K562 (cell line): ENCODE measurements around the gene VPREB1. TPM values are rescaled to one million over a fixed set of nuclear protein-coding genes. Genes with fewer than 3 reads are reported as not detected.
"Not testable (repeated sequence)": the region's sequence is repeated elsewhere in the genome, so short reads cannot be mapped to it uniquely, and the experiment has no call there.

ENCODE experiments used
- ATAC-seq: fragments of 200-7000 bp; cut with Tn5 transposase; 3 replicates; pipeline ENCODE4 v1.9.1; 2020; ENCODE audit warnings: moderate library complexity
- BruUV-seq: library from RNA; stranded (reverse); fragments of 400-500 nt; replicated peaks from 2 replicates; lab custom pipeline; 2021; lab: Mats Ljungman, UMichigan
- CTCF ChIA-PET: fragments of 300-600 bp; formaldehyde crosslinking; extraction: SDS; loops from one replicate; lab custom pipeline; 2021; ENCODE audit warnings: low intra/inter-chr PET ratio; lab: Yijun Ruan, JAX
- POLR2A ChIA-PET: fragments of 300-600, 350-650 bp; sonication (Branson Sonifier 250); formaldehyde crosslinking; extraction: SDS; loops from one replicate; lab custom pipeline; 2021; ENCODE audit warnings: antibody characterized with exemption, inconsistent platforms; lab: Yijun Ruan, JAX
- DNase-seq, 4 experiments: peaks; one replicate each; pipeline versions ENCODE4 v3.0.0 to v3.0.0-alpha.2; 2011 to 2018; ENCODE audit warnings: low spot score in 3 of 4, mixed read lengths in 3 of 4; ENCODE audit errors: extremely low read depth in 1 of 4
- FAIRE-seq: peaks from 2 replicates; lab custom pipeline; 2011; peaks lifted over from hg19 to GRCh38; lab: Jason Lieb, UNC
- H2AFZ ChIP-seq: 2 replicates; pipeline ENCODE4 v1.6.0; 2011; ENCODE audit warnings: low read depth, low read length, control low read depth, inconsistent platforms
- H3K27ac ChIP-seq: fragments of 200-600 bp; 3 replicates; pipeline ENCODE4 v1.8.0; 2011; ENCODE audit warnings: low read depth, mild to moderate bottlenecking, control low read depth, inconsistent platforms, low read length, moderate library complexity, mixed read lengths; ENCODE audit errors: extremely low read depth
- H3K27me3 ChIP-seq, 2 experiments: fragments of 300-600 bp in 1 of 2; 2 replicates in 1 of 2; 3 replicates in 1 of 2; pipeline versions ENCODE4 v1.6.0 to v1.8.0; 2011; ENCODE audit warnings: inconsistent platforms in 2 of 2, low read length in 2 of 2, mild to moderate bottlenecking in 1 of 2, mixed read lengths in 1 of 2, moderate library complexity in 1 of 2; ENCODE audit not compliant: control insufficient read depth in 2 of 2, insufficient read depth in 2 of 2
- H3K36me3 ChIP-seq: fragments of 300-600 bp; 3 replicates; pipeline ENCODE4 v1.8.0; 2011; ENCODE audit warnings: mild to moderate bottlenecking, low read length, inconsistent platforms; ENCODE audit not compliant: control insufficient read depth, insufficient read depth
- H3K4me1 ChIP-seq, 2 experiments: fragments of 200-600 bp in 1 of 2; replicated peaks in 1 of 2; 2 replicates in 1 of 2; 3 replicates in 1 of 2; pipeline versions ENCODE4 v1.5.1 to v1.8.0; 2011; ENCODE audit warnings: inconsistent platforms in 2 of 2, low read length in 2 of 2, mild to moderate bottlenecking in 1 of 2, mixed read lengths in 1 of 2, moderate library complexity in 1 of 2; ENCODE audit not compliant: control insufficient read depth in 2 of 2, insufficient read depth in 2 of 2
- H3K4me2 ChIP-seq: 2 replicates; pipeline ENCODE4 v1.6.1; 2011; ENCODE audit warnings: low read length, control low read depth, inconsistent platforms, mixed read lengths; ENCODE audit not compliant: insufficient read depth
- H3K4me3 ChIP-seq: fragments of 200-600 bp; sonication (generic), shearing (Covaris generic); 2 replicates; pipeline ENCODE4 v1.5.1; 2016; ENCODE audit warnings: control low read depth, inconsistent platforms
- H3K79me2 ChIP-seq: fragments of 200-600 bp; 3 replicates; pipeline ENCODE4 v1.8.0; 2011; ENCODE audit warnings: low read length, inconsistent platforms; ENCODE audit not compliant: control insufficient read depth, insufficient read depth
- H3K9ac ChIP-seq, 2 experiments: 2 replicates each; pipeline versions ENCODE4 v1.6.0 to v1.6.1; 2011; ENCODE audit warnings: low read depth in 2 of 2, low read length in 2 of 2, control low read depth in 1 of 2, inconsistent platforms in 1 of 2, mild to moderate bottlenecking in 1 of 2, mixed read lengths in 1 of 2; ENCODE audit not compliant: insufficient read depth in 1 of 2
- H3K9me1 ChIP-seq: one replicate; pipeline ENCODE4 v1.6.0; 2011; ENCODE audit warnings: inconsistent platforms, mild to moderate bottlenecking, low read length, moderate library complexity; ENCODE audit not compliant: control insufficient read depth, insufficient read depth
- H3K9me3 ChIP-seq: replicated peaks from 2 replicates; pipeline ENCODE4 v1.5.1; 2011; ENCODE audit warnings: low read depth, low read length, inconsistent platforms; ENCODE audit not compliant: control insufficient read depth, insufficient read depth
- H4K20me1 ChIP-seq: replicated peaks from 2 replicates; pipeline ENCODE4 v1.6.1; 2011; ENCODE audit warnings: low read length, inconsistent platforms, mixed read lengths; ENCODE audit not compliant: control insufficient read depth, insufficient read depth
- BRD9 ChIP-seq: fragments of 450-650 bp; IDR thresholded peaks from 2 replicates; pipeline ENCODE4 v1.6.1; 2018; ENCODE audit warnings: low read depth; ENCODE audit not compliant: partially characterized antibody
- FOXK2 ChIP-seq, 2 experiments: fragments of 450-650 bp; IDR thresholded peaks in 1 of 2; conservative IDR thresholded peaks in 1 of 2; 2 replicates each; pipeline ENCODE4 v1.6.1; 2016; ENCODE audit warnings: low read depth in 2 of 2, mild to moderate bottlenecking in 1 of 2
- HLTF ChIP-seq: fragments of 450-650 bp; IDR thresholded peaks from 2 replicates; pipeline ENCODE4 v1.6.1; 2016
- MTA2 ChIP-seq: fragments of 450-650 bp; IDR thresholded peaks from 2 replicates; pipeline ENCODE4 v1.6.1; 2016; ENCODE audit warnings: low read depth
- NCOA2 ChIP-seq, 2 experiments: fragments of 450-650 bp; IDR thresholded peaks; 2 replicates each; pipeline ENCODE4 v1.6.1; 2018; ENCODE audit warnings: mild to moderate bottlenecking in 2 of 2, moderate library complexity in 1 of 2; ENCODE audit not compliant: partially characterized antibody in 2 of 2
- NFRKB ChIP-seq: fragments of 450-650 bp; IDR thresholded peaks from 2 replicates; pipeline ENCODE4 v1.6.1; 2016; ENCODE audit warnings: low read depth
- PHB2 ChIP-seq: fragments of 450-650 bp; IDR thresholded peaks from 2 replicates; pipeline ENCODE4 v1.6.1; 2017; ENCODE audit warnings: low read depth
- ZNF24 ChIP-seq: fragments of 450-650 bp; IDR thresholded peaks from 2 replicates; pipeline ENCODE4 v1.6.1; 2016
- in situ Hi-C: fragments of 300-500 bp; cut with MboI; formaldehyde crosslinking; loops from 4 replicates; pipeline ENCODE4 v1.15.0; 2018; ENCODE audit warnings: inconsistent platforms, mixed read lengths
- intact Hi-C: fragments of 100-400 bp; cut with micrococcal nuclease; formaldehyde crosslinking; loops from 2 replicates; pipeline ENCODE4 v1.14.2; 2022
- polyA plus RNA-seq, 8 experiments: library from polyadenylated mRNA; depleted of rRNA in 4 of 8; stranded (reverse) in 5 of 8; unstranded in 3 of 8; fragments of >200 nt; fragmentation: Nextera tagmentation in 2 of 8; fragmentation: Illumina TruSeq in 1 of 8; extraction: Ambion mirVana in 2 of 8; extraction: Trizol in 1 of 8; gene quantifications; 2 replicates each; pipeline versions ENCODE4 v1.2.1 to v1.2.3, GENCODE V29; 2011 to 2014; ENCODE audit warnings: inconsistent platforms in 1 of 8, missing spikeins in 1 of 8
- total RNA-seq, 7 experiments: library from RNA; depleted of rRNA in 6 of 7; stranded (reverse); fragments of >200 nt in 6 of 7; fragmentation: Illumina TruSeq in 2 of 7; extraction: Trizol in 2 of 7; gene quantifications; 2 replicates each; pipeline versions ENCODE4 v1.2.1 to v1.2.3, GENCODE V29; 2011 to 2021; ENCODE audit warnings: low replicate concordance in 1 of 7
- TF ChIP-seq, protein P1 (sequence below): fragments of 450-650 bp; IDR thresholded peaks from 2 replicates; pipeline ENCODE4 v1.6.1; 2016; ENCODE audit warnings: low read depth
- TF ChIP-seq, protein P2 (sequence below), 2 experiments: fragments of 450-650 bp; IDR thresholded peaks; 2 replicates each; pipeline ENCODE4 v1.6.1; 2016
- TF ChIP-seq, protein P3 (sequence below): IDR thresholded peaks from 2 replicates; pipeline ENCODE4 v1.6.1; 2016; ENCODE audit warnings: missing genetic modification characterization, missing compliant biosample characterization

The VPREB1 gene
- total and polyA plus RNA-seq, 9 of the 15 experiments (the other 6 are each of a cell fraction or from before 2014, with no cell fraction given) = not detected

DNA sequence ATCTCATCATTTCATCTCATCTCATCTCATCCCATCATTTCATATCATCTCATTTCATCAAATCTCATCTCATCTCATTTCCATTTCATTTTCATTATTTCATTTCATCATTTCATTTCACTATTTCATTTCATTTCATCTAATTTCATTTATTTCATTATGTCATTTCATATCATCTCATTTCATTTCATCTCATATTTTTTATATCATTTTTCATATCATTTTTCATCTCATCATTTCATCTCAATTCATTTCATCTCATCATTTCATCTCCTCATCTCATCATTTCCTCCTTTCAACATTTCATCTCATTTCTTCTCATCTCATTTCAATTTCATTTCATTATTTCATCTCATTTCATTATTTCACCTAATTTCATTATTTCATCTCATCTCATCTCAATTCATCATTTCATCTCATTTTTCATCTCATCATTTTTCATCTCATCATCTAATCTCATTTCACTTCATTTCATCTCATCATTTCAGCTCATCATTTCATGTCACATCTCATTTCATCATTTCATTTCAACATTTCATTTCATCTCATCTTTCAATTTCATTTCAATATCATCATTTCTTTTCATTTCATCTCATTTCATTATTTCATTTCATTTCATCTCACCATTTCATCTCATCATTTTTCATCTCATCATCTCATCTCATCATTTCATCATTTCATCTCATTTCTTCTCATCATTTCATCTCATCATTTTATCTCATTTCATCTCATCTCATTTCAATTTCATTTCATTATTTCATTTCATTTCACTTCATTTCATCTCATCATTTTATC lies 40.6 kb downstream of the VPREB1 start:
- H4K20me1 ChIP-seq, CTCF ChIA-PET, POLR2A ChIA-PET, H3K27me3 ChIP-seq, H2AFZ ChIP-seq, H3K9ac ChIP-seq, H3K79me2 ChIP-seq, FAIRE-seq, H3K4me1 ChIP-seq, DNase-seq, H3K27ac ChIP-seq, ATAC-seq, H3K4me3 ChIP-seq, H3K36me3 ChIP-seq, H3K9me3 ChIP-seq, intact Hi-C loops, in situ Hi-C loops, H3K9me1 ChIP-seq, H3K4me2 ChIP-seq: not testable (repeated sequence)
- TSS peak; percentile 26 for BruUV-seq
- TF ChIP-seq FOXK2 (conservative IDR thresholded peaks at IDR 0.05 in 1 of 2, IDR thresholded peaks at IDR 0.05 in 1 of 2; ENCODE audit: low read depth in 2 of 2) (0 out of 4 replicates have a peak, but pooled peaks have one; percentile 23 to 25), PHB2 (peak; percentile 43; the same call in 1 of the 2 replicates), BRD9 (peak; percentile 60), NFRKB (0 out of 2 replicates have a peak, but pooled peaks have one; percentile 30), NCOA2 (IDR thresholded peaks at IDR 0.05; ENCODE audit: partially characterized antibody in 2 of 2) (peak in 1 of 2 experiments; percentile 18), MTA2 (0 out of 2 replicates have a peak, but pooled peaks have one; percentile 14), HLTF (peak; percentile 58; the same call in 1 of the 2 replicates), ZNF24 (peak; percentile 67; the same call in 1 of the 2 replicates)
- TF ChIP-seq, protein P1, sequence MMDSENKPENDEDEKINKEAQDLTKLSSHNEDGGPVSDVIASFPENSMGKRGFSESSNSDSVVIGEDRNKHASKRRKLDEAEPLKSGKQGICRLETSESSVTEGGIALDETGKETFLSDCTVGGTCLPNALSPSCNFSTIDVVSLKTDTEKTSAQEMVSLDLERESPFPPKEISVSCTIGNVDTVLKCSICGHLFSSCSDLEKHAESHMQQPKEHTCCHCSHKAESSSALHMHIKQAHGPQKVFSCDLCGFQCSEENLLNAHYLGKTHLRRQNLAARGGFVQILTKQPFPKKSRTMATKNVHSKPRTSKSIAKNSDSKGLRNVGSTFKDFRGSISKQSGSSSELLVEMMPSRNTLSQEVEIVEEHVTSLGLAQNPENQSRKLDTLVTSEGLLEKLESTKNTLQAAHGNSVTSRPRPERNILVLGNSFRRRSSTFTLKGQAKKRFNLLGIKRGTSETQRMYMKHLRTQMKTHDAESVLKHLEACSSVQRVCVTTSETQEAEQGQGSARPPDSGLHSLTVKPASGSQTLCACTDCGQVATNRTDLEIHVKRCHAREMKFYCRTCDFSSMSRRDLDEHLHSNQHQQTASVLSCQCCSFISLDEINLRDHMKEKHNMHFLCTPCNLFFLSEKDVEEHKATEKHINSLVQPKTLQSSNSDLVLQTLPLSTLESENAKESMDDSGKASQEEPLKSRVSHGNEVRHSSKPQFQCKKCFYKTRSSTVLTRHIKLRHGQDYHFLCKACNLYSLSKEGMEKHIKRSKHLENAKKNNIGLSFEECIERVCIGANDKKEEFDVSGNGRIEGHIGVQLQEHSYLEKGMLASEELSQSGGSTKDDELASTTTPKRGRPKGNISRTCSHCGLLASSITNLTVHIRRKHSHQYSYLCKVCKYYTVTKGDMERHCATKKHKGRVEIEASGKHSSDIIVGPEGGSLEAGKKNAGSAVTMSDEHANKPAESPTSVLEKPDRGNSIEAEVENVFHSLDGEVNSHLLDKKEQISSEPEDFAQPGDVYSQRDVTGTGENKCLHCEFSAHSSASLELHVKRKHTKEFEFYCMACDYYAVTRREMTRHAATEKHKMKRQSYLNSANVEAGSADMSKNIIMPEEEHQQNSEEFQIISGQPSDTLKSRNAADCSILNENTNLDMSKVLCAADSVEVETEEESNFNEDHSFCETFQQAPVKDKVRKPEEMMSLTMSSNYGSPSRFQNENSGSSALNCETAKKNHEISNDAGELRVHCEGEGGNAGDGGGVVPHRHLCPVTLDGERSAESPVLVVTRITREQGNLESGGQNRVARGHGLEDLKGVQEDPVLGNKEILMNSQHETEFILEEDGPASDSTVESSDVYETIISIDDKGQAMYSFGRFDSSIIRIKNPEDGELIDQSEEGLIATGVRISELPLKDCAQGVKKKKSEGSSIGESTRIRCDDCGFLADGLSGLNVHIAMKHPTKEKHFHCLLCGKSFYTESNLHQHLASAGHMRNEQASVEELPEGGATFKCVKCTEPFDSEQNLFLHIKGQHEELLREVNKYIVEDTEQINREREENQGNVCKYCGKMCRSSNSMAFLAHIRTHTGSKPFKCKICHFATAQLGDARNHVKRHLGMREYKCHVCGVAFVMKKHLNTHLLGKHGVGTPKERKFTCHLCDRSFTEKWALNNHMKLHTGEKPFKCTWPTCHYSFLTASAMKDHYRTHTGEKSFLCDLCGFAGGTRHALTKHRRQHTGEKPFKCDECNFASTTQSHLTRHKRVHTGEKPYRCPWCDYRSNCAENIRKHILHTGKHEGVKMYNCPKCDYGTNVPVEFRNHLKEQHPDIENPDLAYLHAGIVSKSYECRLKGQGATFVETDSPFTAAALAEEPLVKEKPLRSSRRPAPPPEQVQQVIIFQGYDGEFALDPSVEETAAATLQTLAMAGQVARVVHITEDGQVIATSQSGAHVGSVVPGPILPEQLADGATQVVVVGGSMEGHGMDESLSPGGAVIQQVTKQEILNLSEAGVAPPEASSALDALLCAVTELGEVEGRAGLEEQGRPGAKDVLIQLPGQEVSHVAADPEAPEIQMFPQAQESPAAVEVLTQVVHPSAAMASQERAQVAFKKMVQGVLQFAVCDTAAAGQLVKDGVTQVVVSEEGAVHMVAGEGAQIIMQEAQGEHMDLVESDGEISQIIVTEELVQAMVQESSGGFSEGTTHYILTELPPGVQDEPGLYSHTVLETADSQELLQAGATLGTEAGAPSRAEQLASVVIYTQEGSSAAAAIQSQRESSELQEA = peak; percentile 30
- TF ChIP-seq, protein P2, sequence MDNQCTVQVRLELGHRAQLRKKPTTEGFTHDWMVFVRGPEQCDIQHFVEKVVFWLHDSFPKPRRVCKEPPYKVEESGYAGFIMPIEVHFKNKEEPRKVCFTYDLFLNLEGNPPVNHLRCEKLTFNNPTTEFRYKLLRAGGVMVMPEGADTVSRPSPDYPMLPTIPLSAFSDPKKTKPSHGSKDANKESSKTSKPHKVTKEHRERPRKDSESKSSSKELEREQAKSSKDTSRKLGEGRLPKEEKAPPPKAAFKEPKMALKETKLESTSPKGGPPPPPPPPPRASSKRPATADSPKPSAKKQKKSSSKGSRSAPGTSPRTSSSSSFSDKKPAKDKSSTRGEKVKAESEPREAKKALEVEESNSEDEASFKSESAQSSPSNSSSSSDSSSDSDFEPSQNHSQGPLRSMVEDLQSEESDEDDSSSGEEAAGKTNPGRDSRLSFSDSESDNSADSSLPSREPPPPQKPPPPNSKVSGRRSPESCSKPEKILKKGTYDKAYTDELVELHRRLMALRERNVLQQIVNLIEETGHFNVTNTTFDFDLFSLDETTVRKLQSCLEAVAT (IDR thresholded peaks at IDR 0.05) = 0 out of 4 replicates have a peak, but pooled peaks of 1 of the 2 experiments have one; percentile 50
- TF ChIP-seq, protein P3, sequence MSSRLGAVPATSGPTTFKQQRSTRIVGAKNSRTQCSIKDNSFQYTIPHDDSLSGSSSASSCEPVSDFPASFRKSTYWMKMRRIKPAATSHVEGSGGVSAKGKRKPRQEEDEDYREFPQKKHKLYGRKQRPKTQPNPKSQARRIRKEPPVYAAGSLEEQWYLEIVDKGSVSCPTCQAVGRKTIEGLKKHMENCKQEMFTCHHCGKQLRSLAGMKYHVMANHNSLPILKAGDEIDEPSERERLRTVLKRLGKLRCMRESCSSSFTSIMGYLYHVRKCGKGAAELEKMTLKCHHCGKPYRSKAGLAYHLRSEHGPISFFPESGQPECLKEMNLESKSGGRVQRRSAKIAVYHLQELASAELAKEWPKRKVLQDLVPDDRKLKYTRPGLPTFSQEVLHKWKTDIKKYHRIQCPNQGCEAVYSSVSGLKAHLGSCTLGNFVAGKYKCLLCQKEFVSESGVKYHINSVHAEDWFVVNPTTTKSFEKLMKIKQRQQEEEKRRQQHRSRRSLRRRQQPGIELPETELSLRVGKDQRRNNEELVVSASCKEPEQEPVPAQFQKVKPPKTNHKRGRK = peak; percentile 53
